Activated T-cell treated with anti-CD3 and anti-CD28 coated beads, Interleukin-2, amount 50 U/mL, for 24 hours (primary cell): Measurements from ENCODE around the gene ZFP36L2.

Experiments used
- DNase-seq: peaks from one replicate; pipeline ENCODE4 v3.0.0-alpha.2; 2020
- H3K27ac Mint-ChIP-seq: 2 replicates; pipeline ENCODE4 v1.8.0; 2020; ENCODE audit warnings: mild to moderate bottlenecking, mixed read lengths
- H3K27me3 Mint-ChIP-seq: 2 replicates; pipeline ENCODE4 v1.8.0; 2020; ENCODE audit warnings: mixed read lengths
- H3K36me3 Mint-ChIP-seq: 2 replicates; pipeline ENCODE4 v1.8.0; 2020; ENCODE audit warnings: low read depth, mixed read lengths
- H3K4me1 Mint-ChIP-seq: 2 replicates; pipeline ENCODE4 v1.8.0; 2020; ENCODE audit warnings: low read depth, mixed read lengths
- H3K4me3 Mint-ChIP-seq: 2 replicates; pipeline ENCODE4 v1.8.0; 2020; ENCODE audit warnings: mild to moderate bottlenecking, moderate library complexity, mixed read lengths
- H3K9me3 Mint-ChIP-seq: 2 replicates; pipeline ENCODE4 v1.8.0; 2020; ENCODE audit warnings: mixed read lengths

The ZFP36L2 gene, protein sequence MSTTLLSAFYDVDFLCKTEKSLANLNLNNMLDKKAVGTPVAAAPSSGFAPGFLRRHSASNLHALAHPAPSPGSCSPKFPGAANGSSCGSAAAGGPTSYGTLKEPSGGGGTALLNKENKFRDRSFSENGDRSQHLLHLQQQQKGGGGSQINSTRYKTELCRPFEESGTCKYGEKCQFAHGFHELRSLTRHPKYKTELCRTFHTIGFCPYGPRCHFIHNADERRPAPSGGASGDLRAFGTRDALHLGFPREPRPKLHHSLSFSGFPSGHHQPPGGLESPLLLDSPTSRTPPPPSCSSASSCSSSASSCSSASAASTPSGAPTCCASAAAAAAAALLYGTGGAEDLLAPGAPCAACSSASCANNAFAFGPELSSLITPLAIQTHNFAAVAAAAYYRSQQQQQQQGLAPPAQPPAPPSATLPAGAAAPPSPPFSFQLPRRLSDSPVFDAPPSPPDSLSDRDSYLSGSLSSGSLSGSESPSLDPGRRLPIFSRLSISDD

DNA sequence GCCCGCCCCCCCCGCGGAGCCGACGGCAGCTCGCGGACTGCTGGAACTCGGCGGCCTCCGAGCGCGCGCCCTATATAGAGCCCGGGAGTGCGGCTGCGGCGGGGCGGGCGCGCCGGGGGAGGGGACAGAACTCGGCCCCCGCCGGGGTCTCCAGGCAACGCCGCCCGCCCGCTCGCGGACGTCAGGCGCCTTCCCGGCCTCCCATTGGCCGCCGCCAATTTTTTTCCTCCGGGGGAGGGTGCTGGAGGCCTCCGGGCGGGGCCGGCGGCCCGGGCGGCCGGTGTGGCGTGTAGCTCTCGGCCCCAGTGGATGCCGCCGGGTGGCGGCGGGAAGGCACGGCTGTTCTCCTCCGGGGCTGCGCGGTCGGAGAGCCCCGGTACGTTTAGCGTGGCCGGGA lies at the start of gene ZFP36L2:
ZFP36L2 (minus strand) TSS at position 49 of the 397 bp plus-strand sequence. CDS start 291 bp downstream, outside the sequence.
- peaks cover 44% of the 10 kb centered on the region for H3K4me1 Mint-ChIP-seq
- H3K27me3 Mint-ChIP-seq = no peaks in the 10 kb centered on the region
- peak within 1 kb of the TSS; percentile 95 for H3K4me3 Mint-ChIP-seq
- DNase-seq = peak; percentile 96
- H3K36me3 Mint-ChIP-seq = peaks cover 68% of the 10 kb centered on the region
- no peaks in the 10 kb centered on the region for H3K9me3 Mint-ChIP-seq
- peak within 1 kb of the TSS; percentile 94 for H3K27ac Mint-ChIP-seq

DNA sequence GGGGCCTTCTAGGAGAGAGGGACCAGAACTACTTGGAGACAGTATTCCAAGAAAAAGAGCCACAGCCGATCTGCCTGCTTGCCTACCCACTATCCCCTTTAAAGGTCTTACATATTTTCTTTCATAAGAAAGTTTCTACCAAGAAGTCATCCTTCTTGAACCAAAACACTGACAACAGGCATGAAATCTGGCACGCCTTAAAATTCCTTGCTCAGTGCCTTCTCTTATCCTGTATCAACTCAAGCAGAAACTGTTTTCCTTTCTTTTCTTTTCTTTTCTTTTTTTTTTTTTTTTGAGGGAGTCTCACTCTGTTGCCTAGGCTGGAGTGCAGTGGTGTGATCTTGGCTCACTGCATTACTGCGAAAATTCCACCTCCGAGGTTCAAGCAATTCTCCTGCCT lies 48.3 kb upstream of the ZFP36L2 start:
- DNase-seq = no peak
- Mint-ChIP-seq H3K27me3 (no peaks in the 10 kb centered on the region), H3K36me3 (peaks cover 73% of the 10 kb centered on the region), H3K27ac (no peak overlapping the region), H3K4me3 (no peak overlapping the region), H3K9me3 (no peaks in the 10 kb centered on the region), H3K4me1 (peaks cover 16% of the 10 kb centered on the region)

DNA sequence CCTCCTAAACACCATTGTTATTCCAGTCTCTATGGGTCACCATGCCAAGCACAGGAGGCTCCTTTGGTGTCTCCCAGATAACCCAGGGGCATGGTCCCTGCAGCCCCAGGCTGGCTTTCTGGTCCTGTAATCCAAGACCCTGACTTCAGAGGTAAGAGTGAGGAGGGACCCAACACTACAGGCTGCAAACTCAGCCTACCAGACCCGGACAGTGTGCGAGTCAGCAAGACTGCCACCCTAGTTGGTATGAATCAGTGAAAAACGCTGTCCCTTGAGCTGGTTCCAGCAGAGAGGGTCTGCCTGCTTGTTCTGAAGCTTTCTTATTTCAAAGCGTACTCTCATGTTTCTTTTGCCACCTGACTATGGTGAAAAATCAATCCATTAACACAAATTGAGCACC lies 47.6 kb upstream of the ZFP36L2 start:
- Mint-ChIP-seq H3K27ac (no peak overlapping the region), H3K36me3 (peaks cover 73% of the 10 kb centered on the region)

DNA sequence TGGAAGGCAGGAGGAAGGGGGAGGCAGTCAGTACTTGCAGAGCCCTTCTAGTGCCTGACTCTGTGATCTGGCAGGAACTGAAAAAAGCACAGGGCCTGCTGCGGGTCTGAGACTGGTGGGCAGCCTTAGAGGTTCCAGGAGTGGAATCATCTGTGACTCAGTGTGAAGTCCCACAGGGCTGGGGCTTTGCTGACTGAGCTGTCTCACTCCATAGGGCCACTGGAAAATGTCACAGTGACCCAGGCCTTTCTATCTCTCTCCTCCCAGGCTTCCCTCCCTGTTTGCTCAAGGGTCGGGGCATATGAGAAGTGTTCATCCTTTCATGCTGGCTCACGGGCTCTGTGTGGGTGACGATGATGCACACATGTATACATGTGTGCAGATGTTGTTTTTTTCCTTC lies 47.1 kb upstream of the ZFP36L2 start:
- peak; percentile 34 for DNase-seq
- Mint-ChIP-seq H3K4me3 (no peak overlapping the region), H3K36me3 (peaks cover 73% of the 10 kb centered on the region), H3K27me3 (no peaks in the 10 kb centered on the region), H3K27ac (peak overlapping the region; percentile 44), H3K9me3 (no peaks in the 10 kb centered on the region), H3K4me1 (peaks cover 18% of the 10 kb centered on the region)

More for the DNA sequence above, 47.6 kb upstream of the ZFP36L2 start:
- H3K4me3 Mint-ChIP-seq = no peak overlapping the region
- DNase-seq = no peak
- peaks cover 18% of the 10 kb centered on the region for H3K4me1 Mint-ChIP-seq
- H3K27me3 Mint-ChIP-seq = no peaks in the 10 kb centered on the region
- H3K9me3 Mint-ChIP-seq = no peaks in the 10 kb centered on the region

DNA sequence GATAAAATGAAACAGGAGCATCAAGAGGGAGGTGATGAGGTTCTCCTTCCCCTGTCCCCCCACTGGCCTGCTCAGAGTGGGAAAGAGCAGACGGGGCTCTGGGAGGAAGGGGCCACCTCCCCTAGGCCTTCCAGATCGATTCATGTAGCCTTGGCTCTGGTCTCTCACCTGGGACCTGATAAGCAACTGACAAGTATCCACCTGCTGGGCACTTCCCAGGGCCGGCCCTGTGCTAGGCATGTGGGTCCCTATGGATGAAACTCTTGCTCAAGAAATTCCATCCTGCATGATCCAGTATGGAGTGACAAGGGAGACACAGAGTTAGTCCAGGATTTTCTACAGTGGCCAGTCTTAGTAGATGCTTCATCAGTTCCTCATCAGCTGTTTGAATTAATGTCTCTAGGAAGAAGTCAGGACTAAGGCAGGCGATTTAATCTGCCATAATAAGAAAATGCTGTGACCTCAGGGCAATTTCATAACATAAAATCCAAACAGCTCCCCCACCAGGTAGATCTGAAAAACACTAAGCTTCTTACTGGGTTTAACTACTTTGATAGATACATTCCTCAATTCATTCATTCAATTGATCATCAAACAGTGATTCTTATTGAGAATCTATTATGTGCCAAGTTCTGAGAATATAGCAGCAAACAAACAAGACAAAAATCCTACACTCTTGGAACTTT lies 44.7 kb upstream of the ZFP36L2 start:
- Mint-ChIP-seq H3K9me3 (no peaks in the 10 kb centered on the region), H3K27me3 (no peaks in the 10 kb centered on the region), H3K4me3 (no peak overlapping the region), H3K36me3 (peaks cover 74% of the 10 kb centered on the region), H3K27ac (no peak overlapping the region), H3K4me1 (peaks cover 18% of the 10 kb centered on the region)
- DNase-seq = no peak

DNA sequence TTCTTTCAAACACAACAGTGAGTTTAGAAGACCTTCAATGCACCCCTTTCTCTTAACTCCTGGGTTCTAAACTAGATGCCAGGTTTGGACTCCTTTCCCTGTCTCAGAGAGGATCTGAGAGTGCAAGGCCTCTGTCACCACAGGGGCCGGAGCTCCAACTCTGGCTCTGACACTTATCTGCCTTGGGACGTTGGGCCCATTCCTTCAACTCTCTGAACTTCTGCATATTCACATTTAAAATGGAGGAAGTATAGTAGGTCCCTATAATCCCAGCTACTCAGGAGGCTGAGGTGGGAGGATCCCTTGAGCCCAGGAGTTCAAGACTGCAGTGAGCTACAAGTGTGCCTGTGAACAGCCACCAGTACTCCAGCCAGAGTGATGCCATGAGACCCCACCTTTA lies 44.1 kb upstream of the ZFP36L2 start:
- Mint-ChIP-seq H3K4me1 (peaks cover 18% of the 10 kb centered on the region), H3K27ac (peak overlapping the region; percentile 62), H3K27me3 (no peaks in the 10 kb centered on the region), H3K36me3 (peaks cover 72% of the 10 kb centered on the region), H3K9me3 (no peaks in the 10 kb centered on the region), H3K4me3 (no peak overlapping the region)
- no peak for DNase-seq

DNA sequence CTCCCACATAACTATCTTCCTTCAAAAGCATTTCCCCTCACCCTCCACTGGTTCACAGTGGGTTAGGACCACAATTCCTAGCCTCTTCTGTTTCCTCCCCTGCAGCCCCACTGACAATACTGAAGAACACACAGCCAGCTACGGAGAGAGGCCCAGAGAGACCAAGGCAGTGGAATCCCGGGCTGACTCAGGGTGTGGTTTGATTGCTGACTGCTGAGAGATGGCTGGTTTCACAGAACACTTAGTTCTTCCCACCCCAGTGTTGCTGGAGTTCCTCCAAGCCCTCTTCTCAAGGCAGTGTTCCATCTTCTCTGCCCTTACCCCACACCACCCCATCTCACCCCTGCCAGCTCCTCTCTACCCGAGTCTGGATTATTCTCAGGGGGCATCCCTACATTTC lies 43.3 kb upstream of the ZFP36L2 start:
- DNase-seq = no peak
- Mint-ChIP-seq H3K27me3 (no peaks in the 10 kb centered on the region), H3K36me3 (peaks cover 79% of the 10 kb centered on the region), H3K4me1 (peaks cover 18% of the 10 kb centered on the region), H3K9me3 (no peaks in the 10 kb centered on the region), H3K4me3 (no peak overlapping the region), H3K27ac (peak overlapping the region; percentile 62)

DNA sequence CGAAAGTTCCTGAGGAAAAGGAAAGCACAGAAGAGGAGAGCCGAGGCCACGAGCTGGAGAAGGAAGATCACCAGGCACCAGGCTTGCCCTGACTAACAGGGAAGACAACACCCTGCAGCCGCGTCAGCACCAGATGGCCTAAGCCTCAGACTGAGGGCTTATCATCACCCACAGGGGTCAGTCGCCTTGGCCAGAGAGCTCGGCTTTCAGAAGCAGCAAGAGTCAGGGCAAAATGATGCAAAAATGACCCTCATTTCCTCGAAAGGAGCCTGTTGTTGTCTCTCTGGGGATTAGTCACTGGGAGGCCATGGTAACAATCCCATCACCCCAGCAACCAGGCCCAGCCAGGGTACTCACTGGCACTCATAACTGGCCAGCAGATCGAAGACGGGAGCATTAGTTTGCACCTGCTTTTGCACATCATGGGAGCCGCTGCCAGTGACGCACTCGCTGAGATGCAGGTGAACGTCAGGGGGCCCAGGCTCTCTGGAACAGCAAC lies 42.7 kb upstream of the ZFP36L2 start:
- peak overlapping the region; percentile 39 for H3K27ac Mint-ChIP-seq
- peaks cover 80% of the 10 kb centered on the region for H3K36me3 Mint-ChIP-seq
- no peaks in the 10 kb centered on the region for H3K9me3 Mint-ChIP-seq
- peaks cover 18% of the 10 kb centered on the region for H3K4me1 Mint-ChIP-seq
- no peak for DNase-seq
- no peak overlapping the region for H3K4me3 Mint-ChIP-seq
- no peaks in the 10 kb centered on the region for H3K27me3 Mint-ChIP-seq

DNA sequence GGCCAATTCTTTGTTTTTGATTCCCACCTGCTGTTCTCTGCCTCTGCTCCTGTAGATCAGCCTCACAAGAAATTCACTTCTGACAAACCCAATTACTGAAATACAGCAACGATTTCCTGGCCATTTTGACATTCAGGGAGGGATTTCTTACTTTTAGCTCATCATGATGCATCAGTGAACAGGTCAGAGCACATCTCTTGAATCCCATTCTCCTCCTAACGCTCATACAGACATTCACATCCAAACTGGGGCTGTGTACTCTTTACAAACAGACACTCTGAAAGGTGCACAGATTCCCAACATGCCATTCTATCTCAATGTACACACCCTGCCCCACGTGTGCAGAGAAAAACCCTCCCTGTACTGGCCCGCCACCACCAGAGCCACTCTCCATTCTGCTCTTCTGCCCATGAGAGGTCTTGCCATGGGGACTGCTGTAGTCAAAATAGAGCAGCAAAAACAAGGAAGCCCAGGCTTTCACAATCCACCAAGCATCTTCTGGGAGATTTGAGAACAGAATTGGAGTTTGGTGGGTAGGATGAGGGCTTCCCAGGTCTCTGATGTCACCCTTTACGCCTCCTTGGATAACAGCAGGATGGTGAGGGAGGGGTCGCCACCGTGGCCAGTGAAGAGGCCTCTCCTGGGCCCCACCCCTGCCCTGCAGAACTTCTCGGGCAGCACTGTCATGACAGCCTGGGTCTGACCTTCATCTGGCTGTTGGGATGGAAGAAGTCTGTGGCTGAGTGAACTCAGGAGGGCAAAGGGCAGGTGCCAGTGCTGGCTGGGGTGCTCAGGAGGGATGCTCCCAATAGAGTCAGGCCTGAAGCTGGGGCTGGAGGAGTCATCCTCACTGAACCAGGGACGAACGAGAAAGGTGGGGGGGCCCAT lies 41.9 kb upstream of the ZFP36L2 start:
- DNase-seq = no peak
- Mint-ChIP-seq H3K4me1 (peaks cover 12% of the 10 kb centered on the region), H3K27me3 (no peaks in the 10 kb centered on the region), H3K36me3 (peaks cover 79% of the 10 kb centered on the region), H3K9me3 (no peaks in the 10 kb centered on the region), H3K27ac (peak overlapping the region; percentile 39), H3K4me3 (no peak overlapping the region)

DNA sequence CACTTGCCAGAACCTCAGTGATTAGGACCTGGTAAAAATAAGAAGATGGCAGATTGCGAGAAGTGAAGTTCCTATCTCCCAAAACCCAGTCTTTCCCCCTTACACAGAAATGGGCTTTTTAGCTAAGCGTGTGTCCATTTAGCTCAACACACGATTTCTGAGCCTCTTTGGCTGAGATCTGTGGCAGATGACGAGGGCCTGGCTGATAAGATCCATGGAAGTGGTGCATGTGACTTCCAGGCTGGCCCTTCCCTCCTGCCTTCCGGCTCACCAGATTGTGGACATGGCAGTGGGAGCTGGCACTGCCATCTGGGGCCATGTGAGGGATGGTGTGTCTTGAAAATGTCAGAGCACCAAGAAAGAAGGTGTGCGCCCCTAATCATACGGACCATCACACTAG lies 41.0 kb upstream of the ZFP36L2 start:
- peaks cover 82% of the 10 kb centered on the region for H3K36me3 Mint-ChIP-seq
- no peak for DNase-seq
- H3K4me1 Mint-ChIP-seq = peaks cover 9% of the 10 kb centered on the region
- no peaks in the 10 kb centered on the region for H3K9me3 Mint-ChIP-seq
- H3K27me3 Mint-ChIP-seq = no peaks in the 10 kb centered on the region
- H3K27ac Mint-ChIP-seq = peak overlapping the region; percentile 11
- no peak overlapping the region for H3K4me3 Mint-ChIP-seq

DNA sequence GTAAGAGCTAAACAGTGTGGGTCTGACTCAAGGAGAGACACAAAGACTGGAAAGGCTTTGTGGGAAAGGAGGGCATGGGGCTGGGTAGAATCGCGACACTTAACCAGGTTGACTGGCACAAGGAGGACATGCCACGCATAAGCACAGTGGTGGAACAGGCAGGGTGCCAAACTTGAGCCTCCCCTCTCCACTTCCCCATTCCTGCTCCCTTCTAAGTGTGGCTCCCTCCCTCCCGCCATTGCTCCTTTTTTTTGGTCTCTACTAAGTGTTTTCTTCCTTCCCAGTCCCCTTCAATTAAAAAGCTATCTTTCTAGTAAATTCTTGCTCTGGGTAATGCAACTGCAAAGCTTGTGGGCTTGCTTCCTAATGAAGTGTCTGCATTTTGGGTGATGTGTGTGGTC lies 40.3 kb upstream of the ZFP36L2 start:
- H3K9me3 Mint-ChIP-seq = no peaks in the 10 kb centered on the region
- H3K36me3 Mint-ChIP-seq = peaks cover 81% of the 10 kb centered on the region
- no peak for DNase-seq
- peak overlapping the region; percentile 47 for H3K27ac Mint-ChIP-seq
- H3K27me3 Mint-ChIP-seq = no peaks in the 10 kb centered on the region
- peaks cover 9% of the 10 kb centered on the region for H3K4me1 Mint-ChIP-seq
- no peak overlapping the region for H3K4me3 Mint-ChIP-seq

DNA sequence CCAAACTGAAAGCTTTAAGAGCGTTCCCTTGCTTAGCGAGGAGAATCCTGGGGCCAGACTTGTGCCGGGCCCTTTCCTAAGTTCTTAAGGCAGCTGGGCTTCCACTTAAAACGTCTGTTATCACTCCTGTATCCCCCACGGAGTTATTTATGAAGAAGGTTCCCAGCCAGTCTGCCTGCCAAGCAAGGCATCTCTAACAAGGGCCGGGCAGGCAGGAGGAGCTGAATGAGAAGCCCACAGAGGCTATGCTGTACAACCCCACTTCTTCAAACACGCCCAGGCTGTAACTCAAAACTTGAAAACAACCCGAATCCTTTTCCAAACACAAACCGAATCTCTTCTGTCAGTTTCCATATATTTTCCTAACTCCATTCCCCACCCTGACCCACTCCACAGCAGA lies 39.0 kb upstream of the ZFP36L2 start:
- no peak overlapping the region for H3K4me3 Mint-ChIP-seq
- DNase-seq = no peak
- peaks cover 9% of the 10 kb centered on the region for H3K4me1 Mint-ChIP-seq
- H3K9me3 Mint-ChIP-seq = no peaks in the 10 kb centered on the region
- no peak overlapping the region for H3K27ac Mint-ChIP-seq
- no peaks in the 10 kb centered on the region for H3K27me3 Mint-ChIP-seq
- H3K36me3 Mint-ChIP-seq = peaks cover 71% of the 10 kb centered on the region

DNA sequence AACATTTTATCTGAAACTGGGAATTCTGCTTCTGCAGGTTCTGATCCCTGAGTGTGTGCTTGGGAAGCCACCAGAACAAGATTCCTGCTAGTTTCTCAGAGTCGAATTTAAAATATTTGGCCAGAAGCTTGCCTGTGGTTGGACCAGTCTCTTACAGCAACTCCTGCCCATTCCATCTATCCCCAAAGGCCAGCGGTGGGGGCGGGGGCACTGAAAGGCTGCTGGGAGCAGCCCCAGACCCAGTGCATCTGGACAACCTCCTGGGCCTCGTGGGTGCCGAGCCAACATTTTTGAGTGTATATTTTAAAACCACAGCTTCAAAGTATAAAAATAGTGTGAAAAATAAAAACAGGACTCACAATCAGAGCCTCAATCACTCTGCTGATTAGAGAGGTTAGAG lies 38.6 kb upstream of the ZFP36L2 start:
- no peak for DNase-seq
- no peaks in the 10 kb centered on the region for H3K27me3 Mint-ChIP-seq
- peaks cover 5% of the 10 kb centered on the region for H3K4me1 Mint-ChIP-seq
- H3K9me3 Mint-ChIP-seq = no peaks in the 10 kb centered on the region
- peaks cover 68% of the 10 kb centered on the region for H3K36me3 Mint-ChIP-seq
- no peak overlapping the region for H3K4me3 Mint-ChIP-seq
- no peak overlapping the region for H3K27ac Mint-ChIP-seq

DNA sequence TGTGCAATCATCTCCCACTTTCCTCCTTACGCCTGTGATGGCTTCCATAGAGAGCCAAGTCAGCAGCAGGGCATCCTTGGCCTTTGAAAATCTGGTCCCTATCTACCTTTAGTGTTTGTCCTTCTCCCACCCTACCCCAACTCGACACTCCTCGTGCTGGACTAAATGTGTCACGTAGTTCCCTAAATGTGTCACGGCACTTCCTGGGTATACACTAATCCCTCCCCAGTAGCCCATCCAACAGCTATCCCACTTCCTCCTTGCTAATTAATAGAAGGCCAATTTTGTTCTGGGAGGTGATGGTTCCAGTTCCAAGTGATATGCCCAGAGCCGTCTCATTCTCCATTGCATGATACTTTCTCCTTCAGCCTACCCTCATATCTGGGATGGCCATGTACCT lies 36.5 kb upstream of the ZFP36L2 start:
- H3K27me3 Mint-ChIP-seq = no peaks in the 10 kb centered on the region
- H3K27ac Mint-ChIP-seq = no peak overlapping the region
- H3K4me3 Mint-ChIP-seq = no peak overlapping the region
- H3K9me3 Mint-ChIP-seq = no peaks in the 10 kb centered on the region
- H3K4me1 Mint-ChIP-seq = no peaks in the 10 kb centered on the region
- DNase-seq = no peak
- H3K36me3 Mint-ChIP-seq = peaks cover 50% of the 10 kb centered on the region
